HT-29 (cell line): ENCODE results near the gene KLK15. TPM values are rescaled to one million over a fixed set of nuclear protein-coding genes. Genes with fewer than 3 reads are reported as not detected.

Experiments used
- DNase-seq: peaks from one replicate; pipeline ENCODE4 v3.0.0-alpha.2; 2015; ENCODE audit warnings: low spot score
- small RNA-seq: library from RNA; depleted of rRNA; stranded (forward); fragments of <200 nt; gene quantifications from one replicate; pipeline ENCODE3, GENCODE V24; 2014
- total RNA-seq: library from RNA; depleted of rRNA; stranded (reverse); fragments of >200 nt; shearing (Covaris generic); gene quantifications from 2 replicates; pipeline ENCODE4 v1.2.3, GENCODE V29; 2014; rRNA removed

Gene KLK15
- total RNA-seq, 1 experiment from 2014 or later, result not detected

DNA sequence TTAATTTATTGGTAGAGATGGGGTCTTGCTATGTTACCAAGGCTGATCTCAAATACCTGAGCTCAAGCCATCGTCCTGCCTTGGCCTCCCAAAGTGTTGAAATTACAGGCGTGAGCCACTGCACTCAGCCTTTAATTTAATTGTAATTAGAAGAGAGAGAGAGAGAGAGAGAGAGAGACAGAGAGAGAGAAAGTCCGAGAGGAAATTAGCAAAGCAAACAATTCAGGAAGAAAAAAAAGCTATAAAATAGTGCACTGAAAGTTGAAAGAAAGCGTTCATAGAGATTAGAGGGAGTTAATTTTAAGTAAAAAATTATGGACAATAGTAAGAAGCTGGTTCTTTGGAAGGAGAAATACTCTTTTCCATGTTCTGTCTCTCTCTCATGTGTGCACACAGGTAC is 56.1 kb downstream of the KLK15 start:
- no peak for DNase-seq

DNA sequence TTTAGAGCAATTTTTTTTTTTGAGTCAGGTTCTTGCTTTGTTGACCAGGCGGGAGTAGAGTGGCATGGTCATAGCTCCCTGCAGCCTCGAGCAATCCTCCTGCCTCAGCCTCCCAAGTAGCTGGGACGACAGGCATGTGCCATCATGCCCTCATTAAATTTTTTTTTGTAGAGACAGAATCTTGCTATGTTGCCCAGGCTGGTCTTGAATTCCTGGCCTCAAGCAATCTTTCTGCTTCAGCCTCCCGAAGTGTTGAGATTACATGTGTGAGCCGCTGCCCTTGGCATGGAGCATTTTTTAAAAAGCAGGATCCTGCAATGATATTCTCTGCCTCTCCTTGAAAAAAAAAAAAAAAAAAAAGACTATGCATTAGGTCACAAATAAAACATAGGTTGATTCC is 57.2 kb downstream of the KLK15 start:
- no peak for DNase-seq

Small RNA genes lying within 50 kb of the gene (small RNA-seq; reads per million reads assigned to genes)
- 403 reads per million, percentile 99 among the genes with 10 or more reads in this experiment for gene SNORD88A
- gene SNORD88B, result not detected
- gene SNORD88C, result not detected

Other genes with a start within 250 kb of the KLK15 start
- gene SYT3, start 193.7 kb downstream of the KLK15 start, total RNA-seq, result not detected in 2 replicates
- not detected in 2 replicates for gene C19orf81, start 184.1 kb downstream of the KLK15 start, total RNA-seq
- gene SHANK1, start 113.8 kb downstream of the KLK15 start, total RNA-seq, result not detected in 2 replicates
- 3.5 and 4.0 TPM in 2 replicates for gene CLEC11A, start 110.2 kb downstream of the KLK15 start, total RNA-seq
- not detected in 2 replicates for gene GPR32, start 63.1 kb downstream of the KLK15 start, total RNA-seq
- not detected in 2 replicates for gene ACP4, start 43.2 kb downstream of the KLK15 start, total RNA-seq
- gene KLK1, start 9.8 kb downstream of the KLK15 start, total RNA-seq, result 3.4 and 4.6 TPM in 2 replicates
- gene KLK3, start 21.3 kb upstream of the KLK15 start, total RNA-seq, result not detected in 2 replicates
- not detected in 2 replicates for gene KLK2, start 39.9 kb upstream of the KLK15 start, total RNA-seq
- 0.38 TPM in 1 of 2 replicates, not detected in the other for gene KLK4, start 77.8 kb upstream of the KLK15 start, total RNA-seq
- 0.08 and 0.13 TPM in 2 replicates for gene KLK5, start 119.5 kb upstream of the KLK15 start, total RNA-seq
- 352 and 367 TPM in 2 replicates for gene KLK6, start 136.0 kb upstream of the KLK15 start, total RNA-seq
- 0.13 and 0.31 TPM in 2 replicates for gene KLK7, start 150.3 kb upstream of the KLK15 start, total RNA-seq
- 4.2 and 8.7 TPM in 2 replicates for gene KLK8, start 168.0 kb upstream of the KLK15 start, total RNA-seq
- 154 and 171 TPM in 2 replicates for gene KLK10, start 186.1 kb upstream of the KLK15 start, total RNA-seq
- gene KLK11, start 193.0 kb upstream of the KLK15 start, total RNA-seq, result 128 and 138 TPM in 2 replicates
- gene KLK12, start 201.4 kb upstream of the KLK15 start, total RNA-seq, result 7.3 and 9.1 TPM in 2 replicates
- gene KLK13, start 231.5 kb upstream of the KLK15 start, total RNA-seq, result not detected in 2 replicates
- not detected in 2 replicates for gene KLK14, start 249.3 kb upstream of the KLK15 start, total RNA-seq